Pancreas (tissue), 10 donors: ENCODE results near the gene SPACDR. TPM values are rescaled to one million over a fixed set of nuclear protein-coding genes. Genes with fewer than 3 reads are reported as not detected.
"Not testable (repeated sequence)": the region's sequence is repeated elsewhere in the genome, so short reads cannot be mapped to it uniquely, and the experiment has no call there.

Experiments used
- ATAC-seq, 4 donors: fragments of 200-7000 bp; cut with Tn5 transposase; one replicate each; pipeline versions ENCODE4 v1.8.0 to v1.9.1; 2020; ENCODE audit warnings: mild to moderate bottlenecking in 4 of 4, moderate library complexity in 4 of 4
- DNase-seq, 6 donors: peaks; one replicate each; pipeline ENCODE4 v3.0.0-alpha.2; 2020
- FAIRE-seq: peaks from 2 replicates; lab custom pipeline; 2012; peaks lifted over from hg19 to GRCh38; lab: Jason Lieb, UNC
- H3K27ac ChIP-seq, 4 donors: fragments of 200-600 bp; sonication (generic); 1 replicate in 3 of 4; 2 replicates in 1 of 4; pipeline versions ENCODE4 v1.5.0 to v1.8.0; 2020
- H3K27me3 ChIP-seq, 4 donors: fragments of 200-600 bp; one replicate each; pipeline ENCODE4 v1.8.0; 2021
- H3K36me3 ChIP-seq, 3 donors: fragments of 200-600 bp; sonication (generic) in 1 of 3; one replicate each; pipeline versions ENCODE4 v1.5.0 to v1.8.0; 2020 to 2021
- H3K4me1 ChIP-seq, 3 donors: fragments of 200-600 bp; one replicate each; pipeline ENCODE4 v1.8.0; 2021
- H3K4me3 ChIP-seq, 4 donors: fragments of 200-600 bp; sonication (generic) in 2 of 4; one replicate each; pipeline versions ENCODE4 v1.5.0 to v1.8.0; 2020 to 2021
- H3K9me3 ChIP-seq, 4 donors: fragments of 200-600 bp; one replicate each; pipeline ENCODE4 v1.8.0; 2021
- CTCF ChIP-seq, 4 donors: fragments of 200-600 bp; sonication (generic) in 3 of 4; IDR thresholded peaks; one replicate each; pipeline versions ENCODE4 v1.5.0 to v1.8.0; 2021; ENCODE audit warnings: antibody characterized with exemption in 4 of 4
- WGBS, 2 donors: extraction: QIAGEN DNeasy Blood & Tissue Kit; methylation state at CpG; one replicate each; pipeline ENCODE4 v1.1.7; 2013; 5-methylcytosine and 5-hydroxymethylcytosine counted together
- intact Hi-C, 3 donors: fragments of 100-400 bp; cut with DNase I; formaldehyde crosslinking; loops; one replicate each; pipeline versions ENCODE4 v1.11.1 to v1.14.2; 2022
- polyA plus RNA-seq, 2 donors: library from polyadenylated mRNA; stranded (reverse); fragments of 200-250 nt; gene quantifications; one replicate each; pipeline ENCODE4 v1.2.3, GENCODE V29; 2013
- total RNA-seq, 6 donors: library from RNA; stranded (reverse); fragmentation: NEBNext Ultra II Directional in 4 of 6; extraction: Animal tissue kit (Norgen Biotek cat#: 25700) in 4 of 6; gene quantifications; one replicate each; pipeline versions ENCODE4 v1.2.1 to v1.2.4, GENCODE V29; 2021 to 2023
- donor health status: healthy with polysubstance abuse.
- donor health status: DM: no; HTN: no; CAD: no; lungs with moderate emphysema.
- donor health status: DM: no; HTN: no; CAD: no.
- donor health status: control.
- donor health status: control.
- donor health status: Bipolar disorder and iron deficiency.
- donor health status: DM: yes; HTN: yes; CAD: no.
- donor health status: DM: no; HTN: no; CAD: no.
- donor health status: DM: no; HTN: no; CAD: no.
- donor health status: DM: yes; HTN: yes; CAD: no.

Gene SPACDR
- total and polyA plus RNA-seq, 8 donors = 0.24 to 0.68 (median 0.31) TPM; not detected in 4

- WGBS, 2 donors = 88% methylated on average over 9 of the region's 9 CpGs
- ATAC-seq (no peak), DNase-seq (peak in 3 of 6 donors; percentile 9 to 20 (median 15)), FAIRE-seq (no peak)
- H3K4me3 ChIP-seq = no peak overlapping the region
- intact Hi-C loops = no loop called here
- H3K27ac ChIP-seq = no peak overlapping the region
- TF ChIP-seq CTCF (IDR thresholded peaks at IDR 0.05) = no peak
- H3K27me3 ChIP-seq = no peaks in the 10 kb centered on the region
- H3K9me3 ChIP-seq = no peaks in the 10 kb centered on the region
- no peaks in the 10 kb centered on the region for H3K4me1 ChIP-seq
- no peaks in the 10 kb centered on the region for H3K36me3 ChIP-seq
These were observed 20.8 kb downstream of the SPACDR start for GRCh38 chr7:100443096-100443840.

GRCh38 chr7:100441641-100442535, 22.2 kb downstream of the SPACDR start:
- DNase-seq = peak in 2 of 6 donors; percentile 21 to 25
- no peaks in the 10 kb centered on the region for H3K27me3 ChIP-seq
- no peak for FAIRE-seq
- no peaks in the 10 kb centered on the region for H3K4me1 ChIP-seq
- H3K27ac ChIP-seq = no peak overlapping the region
- no peak for ATAC-seq
- no peak for TF ChIP-seq CTCF (IDR thresholded peaks at IDR 0.05)
- no peaks in the 10 kb centered on the region for H3K36me3 ChIP-seq
- intact Hi-C loops = no loop called here
- no peaks in the 10 kb centered on the region for H3K9me3 ChIP-seq
- H3K4me3 ChIP-seq = no peak overlapping the region
- 86 to 87% methylated on average over 11 of the region's 11 CpGs for WGBS, 2 donors

GRCh38 chr7:100439244-100439643, 24.8 kb downstream of the SPACDR start:
- peak in 1 of 6 donors; percentile 6 for DNase-seq
- H3K27ac ChIP-seq, H3K4me3 ChIP-seq, H3K27me3 ChIP-seq, H3K36me3 ChIP-seq, ATAC-seq, intact Hi-C loops, FAIRE-seq, H3K9me3 ChIP-seq: not testable (repeated sequence)
- peaks cover 0 to 10% (median 7%) of the 10 kb centered on the region in 3 donors for H3K4me1 ChIP-seq
- WGBS, 2 donors = 85 to 87% methylated on average over 7 of the region's 7 CpGs

- H3K9me3 ChIP-seq, intact Hi-C loops, ATAC-seq, H3K27me3 ChIP-seq, H3K27ac ChIP-seq, H3K36me3 ChIP-seq, FAIRE-seq, H3K4me3 ChIP-seq: not testable (repeated sequence)
- peak in 2 of 6 donors; percentile 8 to 35 for DNase-seq
- WGBS, 2 donors = 83 to 94% methylated on average over 8 of the region's 8 CpGs
- H3K4me1 ChIP-seq = peaks cover 0 to 10% (median 7%) of the 10 kb centered on the region in 3 donors
These were observed 25.3 kb downstream of the SPACDR start for GRCh38 chr7:100438731-100439130.

GRCh38 chr7:100438172-100438571, 25.9 kb downstream of the SPACDR start:
- H3K36me3 ChIP-seq = peaks cover 0 to 8% (median 0%) of the 10 kb centered on the region in 3 donors
- 46 to 49% methylated on average over 2 of the region's 2 CpGs for WGBS, 2 donors
- no peak for ATAC-seq

More at GRCh38 chr7:100438172-100438571, 25.9 kb downstream of the SPACDR start:
- Histone ChIP-seq H3K27ac (no peak overlapping the region), H3K4me1 (peaks cover 0 to 10% (median 7%) of the 10 kb centered on the region in 3 donors), H3K4me3 (no peak overlapping the region), H3K9me3 (no peaks in the 10 kb centered on the region), H3K27me3 (no peaks in the 10 kb centered on the region)
- intact Hi-C loops = no loop called here
- no peak for FAIRE-seq
- DNase-seq = no peak
- TF ChIP-seq CTCF (IDR thresholded peaks at IDR 0.05) = no peak
